ENCODE measurements around the gene SYT5.

GRCh38 chr19:55156202-55157063 lies 23.7 kb downstream of the SYT5 start:
- no peak for TF ChIP-seq CTCF (IDR thresholded peaks at IDR 0.05)
- peak in 1 of 2 donors; percentile 10 for TF ChIP-seq POLR2A (IDR thresholded peaks at IDR 0.05)

Measured in heart left ventricle (tissue), 13 donors.